Hematopoietic multipotent progenitor cell treated with erythropoietin and hydrocortisone succinate and interleukin-3 and kit ligand, for 6 days (in vitro differentiated cells): ENCODE data around the gene ADAMTS4.
A peak's percentile ranks its signal among the peaks of the same experiment; 100 is the strongest.

Experiments used
- DNase-seq: peaks from one replicate; pipeline ENCODE4 v3.0.0-alpha.2; 2015

ADAMTS4 gene

GRCh38 chr1:161218301-161219077 is 19.6 kb upstream of the ADAMTS4 start:
- DNase-seq = no peak

GRCh38 chr1:161217831-161218230 is 19.0 kb upstream of the ADAMTS4 start:
- DNase-seq = no peak

- peak; percentile 68 for DNase-seq
Measured at GRCh38 chr1:161216945-161217712, 18.3 kb upstream of the ADAMTS4 start.

- DNase-seq = peak; percentile 65
Measured at GRCh38 chr1:161215076-161215475, 16.2 kb upstream of the ADAMTS4 start, which contains the start of gene FCER1G. Gene FCER1G (plus strand): TSS chr1:161215295. CDS start chr1:161215322, 27 bp downstream.

GRCh38 chr1:161214369-161214768 is 15.5 kb upstream of the ADAMTS4 start:
- no peak for DNase-seq

GRCh38 chr1:161209790-161210409 is 11.0 kb upstream of the ADAMTS4 start:
- DNase-seq = peak; percentile 93

GRCh38 chr1:161207173-161207572 is 8.3 kb upstream of the ADAMTS4 start:
- DNase-seq = no peak

GRCh38 chr1:161206411-161207140 is 7.7 kb upstream of the ADAMTS4 start:
- DNase-seq = no peak

GRCh38 chr1:161201836-161202712 is 3.2 kb upstream of the ADAMTS4 start, which contains the start of gene NDUFS2:
Gene NDUFS2 (plus strand): TSS chr1:161202367. CDS start chr1:161202386, 19 bp downstream.
- DNase-seq = peak; percentile 100

- peak; percentile 36 for DNase-seq
Measured at GRCh38 chr1:161200992-161201835, 2.4 kb upstream of the ADAMTS4 start.

- no peak for DNase-seq
Measured at GRCh38 chr1:161200421-161200991, 1.7 kb upstream of the ADAMTS4 start.

GRCh38 chr1:161199506-161200139 is 769 bp upstream of the ADAMTS4 start:
- DNase-seq = no peak

GRCh38 chr1:161198194-161198896 is 509 bp downstream of the ADAMTS4 start:
- peak; percentile 57 for DNase-seq

GRCh38 chr1:161197560-161198193 is 1.2 kb downstream of the ADAMTS4 start:
- DNase-seq = no peak

GRCh38 chr1:161196521-161197451 is 2.1 kb downstream of the ADAMTS4 start:
- no peak for DNase-seq

GRCh38 chr1:161196111-161196510 is 2.7 kb downstream of the ADAMTS4 start:
- DNase-seq = no peak

GRCh38 chr1:161195171-161195570 is 3.7 kb downstream of the ADAMTS4 start:
- DNase-seq = no peak
